GM21360 (cell line): Measurements from ENCODE around the gene EGR1.
"Not testable (repeated sequence)": the region's sequence is repeated elsewhere in the genome, so short reads cannot be mapped to it uniquely, and the experiment has no call there.

Source experiments
- ATAC-seq: cut with Tn5 transposase; IDR thresholded peaks from one replicate; pipeline ENCODE4 v1.9.1; 2021; ENCODE audit warnings: mild to moderate bottlenecking, moderate library complexity; ENCODE audit not compliant: unreplicated experiment

The EGR1 gene

GRCh38 chr5:138506370-138507306, 41.4 kb downstream of the EGR1 start:
- no peak for ATAC-seq

GRCh38 chr5:138507485-138507884, 42.2 kb downstream of the EGR1 start:
- not testable (repeated sequence) for ATAC-seq

GRCh38 chr5:138508958-138509357, 43.7 kb downstream of the EGR1 start:
- no peak for ATAC-seq

DNA sequence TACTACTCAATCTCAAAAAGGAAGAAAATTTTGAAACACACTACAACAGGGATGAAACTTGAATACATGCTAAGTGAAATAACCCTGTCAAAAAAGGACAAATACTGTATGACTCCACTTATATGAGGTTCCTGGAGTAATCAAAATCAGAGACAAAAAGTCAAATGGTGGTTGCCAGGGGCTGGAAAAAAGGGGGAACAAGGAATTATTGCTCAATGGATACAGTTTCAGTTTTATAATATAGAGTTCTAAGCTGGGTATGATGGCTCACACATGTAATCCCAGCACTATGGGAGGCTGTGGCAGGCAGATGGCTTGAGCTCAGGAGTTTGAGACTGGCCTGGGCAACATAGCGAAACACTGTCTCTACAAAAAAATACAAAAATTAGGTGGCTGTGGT, 48.7 kb downstream of the EGR1 start:
- ATAC-seq, result no peak

- ATAC-seq, result no peak
Observed at GRCh38 chr5:138515556-138516245, 50.4 kb downstream of the EGR1 start.

GRCh38 chr5:138517437-138517836, 52.2 kb downstream of the EGR1 start:
- no peak for ATAC-seq
